GM12878 (cell line): ENCODE measurements around the gene MIER3. TPM values are rescaled to one million over a fixed set of nuclear protein-coding genes. Genes with fewer than 3 reads are reported as not detected.

ENCODE experiments used
- BHLHE40 ChIP-seq, 2 experiments: fragments of 450-650 bp in 1 of 2; IDR thresholded peaks; 2 replicates each; pipeline ENCODE4 v1.6.1; 2011 to 2017; ENCODE audit warnings: low read depth in 2 of 2, borderline replicate concordance in 1 of 2, improper control_type of control experiment in 1 of 2, low read length in 1 of 2, mild to moderate bottlenecking in 1 of 2
- CEBPZ ChIP-seq: fragments of 150-350 bp; IDR thresholded peaks from 2 replicates; pipeline ENCODE4 v1.6.1; 2016; ENCODE audit warnings: low read depth, low read length
- DPF2 ChIP-seq: fragments of 450-650 bp; IDR thresholded peaks from 2 replicates; pipeline ENCODE4 v1.6.1; 2017; ENCODE audit warnings: mild to moderate bottlenecking
- EGR1 ChIP-seq, 2 experiments: IDR thresholded peaks; 1 replicate in 1 of 2; 2 replicates in 1 of 2; pipeline ENCODE4 v1.6.1; 2011 to 2012; ENCODE audit warnings: low read depth in 2 of 2, low read length in 2 of 2, borderline replicate concordance in 1 of 2, mild to moderate bottlenecking in 1 of 2, moderate library complexity in 1 of 2
- GATAD2B ChIP-seq: fragments of 450-650 bp; conservative IDR thresholded peaks from 2 replicates; pipeline ENCODE4 v1.6.1; 2017; ENCODE audit warnings: low read depth, mild to moderate bottlenecking, moderate library complexity
- IKZF1 ChIP-seq: fragments of 450-650 bp; conservative IDR thresholded peaks from 2 replicates; pipeline ENCODE4 v1.6.1; 2017; ENCODE audit warnings: antibody characterized with exemption, mild to moderate bottlenecking
- MXI1 ChIP-seq: fragments of 150-350 bp; IDR thresholded peaks from 2 replicates; pipeline ENCODE4 v1.6.1; 2011; ENCODE audit warnings: low read depth, mild to moderate bottlenecking, inconsistent platforms, low read length, improper control_type of control experiment
- NFYB ChIP-seq: IDR thresholded peaks from 2 replicates; pipeline ENCODE4 v1.6.1; 2011; ENCODE audit warnings: low read depth, mild to moderate bottlenecking, low read length, improper control_type of control experiment, moderate library complexity; ENCODE audit not compliant: insufficient read depth
- PML ChIP-seq: IDR thresholded peaks from 2 replicates; pipeline ENCODE4 v1.6.1; 2012; ENCODE audit warnings: low read length, inconsistent platforms
- POU2F2 ChIP-seq: IDR thresholded peaks from 3 replicates; pipeline ENCODE4 v1.6.1; 2011; ENCODE audit warnings: low read depth, mild to moderate bottlenecking, low read length, borderline replicate concordance
- SIX5 ChIP-seq: IDR thresholded peaks from 2 replicates; pipeline ENCODE4 v1.6.1; 2011; ENCODE audit warnings: mild to moderate bottlenecking, low read depth, low read length, moderate library complexity; ENCODE audit not compliant: severe bottlenecking
- SRF ChIP-seq, 2 experiments: IDR thresholded peaks; 2 replicates each; pipeline ENCODE4 v1.6.1; 2011; ENCODE audit warnings: low read depth in 2 of 2, low read length in 2 of 2, mild to moderate bottlenecking in 1 of 2, moderate library complexity in 1 of 2
- USF1 ChIP-seq: IDR thresholded peaks from 2 replicates; pipeline ENCODE4 v1.6.1; 2011; ENCODE audit warnings: borderline replicate concordance, low read depth, mild to moderate bottlenecking, moderate library complexity, mixed read lengths, low read length; ENCODE audit not compliant: insufficient read depth; ENCODE audit errors: extremely low read length
- YBX1 ChIP-seq: fragments of 450-650 bp; IDR thresholded peaks from 2 replicates; pipeline ENCODE4 v1.6.1; 2016; ENCODE audit warnings: antibody characterized with exemption
- YY1 ChIP-seq: IDR thresholded peaks from 2 replicates; pipeline ENCODE4 v1.6.1; 2011; ENCODE audit warnings: low read depth, mild to moderate bottlenecking, low read length
- ZNF207 ChIP-seq: fragments of 450-650 bp; IDR thresholded peaks from 2 replicates; pipeline ENCODE4 v1.6.1; 2014; ENCODE audit warnings: antibody characterized with exemption, mild to moderate bottlenecking, borderline replicate concordance
- polyA plus RNA-seq, 11 experiments: library from polyadenylated mRNA; depleted of rRNA in 4 of 11; unstranded in 6 of 11; stranded (reverse) in 5 of 11; fragments of >200 nt; fragmentation: Nextera tagmentation in 4 of 11; fragmentation: Illumina TruSeq in 1 of 11; extraction: Ambion mirVana in 4 of 11; extraction: Trizol in 1 of 11; gene quantifications; 1 replicate in 1 of 11; 2 replicates in 10 of 11; pipeline versions ENCODE4 v1.2.1 to v1.2.3, GENCODE V29; 2011 to 2016; ENCODE audit warnings: inconsistent platforms in 2 of 11, missing spikeins in 2 of 11, low read depth in 1 of 11
- total RNA-seq, 4 experiments: library from RNA; depleted of rRNA in 3 of 4; stranded (reverse); fragments of >200 nt in 3 of 4; fragmentation: Illumina TruSeq in 1 of 4; extraction: Trizol in 1 of 4; gene quantifications; 2 replicates each; pipeline versions ENCODE4 v1.2.1 to v1.2.3, GENCODE V29; 2013 to 2021

The MIER3 gene
- total and polyA plus RNA-seq, 10 of the 15 experiments (the other 5 are each of a cell fraction or from before 2014, with no cell fraction given), result 2.9 to 14.6 (median 7.2) TPM

GRCh38 chr5:56951946-56952691, at the start of gene MIER3 (continued):
- TF ChIP-seq CEBPZ, result no peak
- no peak for TF ChIP-seq SIX5
- peak; percentile 96 for TF ChIP-seq YY1
- no peak for TF ChIP-seq YBX1
- peak; percentile 15; the same call in 1 of the 2 replicates for TF ChIP-seq DPF2
- TF ChIP-seq GATAD2B, result 0 out of 2 replicates have a peak, but pooled peaks have one; percentile 14
- TF ChIP-seq NFYB, result peak; percentile 61; the same call in 1 of the 2 replicates
- no peak for TF ChIP-seq PML
- peak in 1 of 2 experiments; percentile 42; a peak in 1 of 4 replicates for TF ChIP-seq BHLHE40 (IDR thresholded peaks at IDR 0.05; ENCODE audit: borderline replicate concordance in 1 of 2, low read depth in 2 of 2, low read length in 1 of 2)
- TF ChIP-seq POU2F2, result 0 out of 3 replicates have a peak, but pooled peaks have one; percentile 14
- TF ChIP-seq SRF (IDR thresholded peaks at IDR 0.05; ENCODE audit: low read depth in 2 of 2, low read length in 2 of 2), result peak in 1 of 2 experiments; percentile 70; a peak in 1 of 4 replicates
- TF ChIP-seq IKZF1, result peak; percentile 54
- TF ChIP-seq ZNF207, result no peak
- TF ChIP-seq EGR1 (IDR thresholded peaks at IDR 0.05; ENCODE audit: borderline replicate concordance in 1 of 2, low read depth in 2 of 2, low read length in 2 of 2), result peak in 1 of 2 experiments; percentile 67; a peak in 1 of 3 replicates
- TF ChIP-seq USF1, result no peak
- no peak for TF ChIP-seq MXI1
- TF ChIP-seq, all 136 proteins: peak for 14
